Activated CD8-positive, alpha-beta memory T cell treated with anti-CD3 and anti-CD28 coated beads for 4 hours (primary cell): ENCODE results near the gene ABCC8.

Experiments used
- DNase-seq, 2 donors: peaks; one replicate each; pipeline ENCODE4 v3.0.0-alpha.2; 2020; ENCODE audit warnings: low read depth in 2 of 2

ABCC8 gene

DNA sequence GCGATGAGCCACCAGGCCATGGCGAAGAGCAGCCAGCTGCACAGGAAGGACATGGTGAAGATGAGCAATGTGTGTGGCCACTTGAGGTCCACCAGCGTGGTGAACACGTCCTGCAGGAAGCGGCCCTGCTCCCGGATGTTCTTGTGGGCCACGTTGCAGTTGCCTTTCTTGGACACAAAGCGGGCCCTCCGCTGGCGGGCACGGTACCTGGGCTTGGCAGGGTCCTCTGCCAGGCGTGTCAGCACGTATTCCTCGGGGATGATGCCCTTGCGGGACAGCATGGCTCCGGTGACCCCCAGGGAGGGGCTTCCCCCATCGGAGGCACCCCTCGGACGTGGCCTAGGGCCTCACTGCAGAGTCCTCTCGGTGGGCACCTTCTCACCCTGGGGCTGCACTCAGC lies 88.8 kb downstream of the ABCC8 start:
- DNase-seq, result no peak

DNA sequence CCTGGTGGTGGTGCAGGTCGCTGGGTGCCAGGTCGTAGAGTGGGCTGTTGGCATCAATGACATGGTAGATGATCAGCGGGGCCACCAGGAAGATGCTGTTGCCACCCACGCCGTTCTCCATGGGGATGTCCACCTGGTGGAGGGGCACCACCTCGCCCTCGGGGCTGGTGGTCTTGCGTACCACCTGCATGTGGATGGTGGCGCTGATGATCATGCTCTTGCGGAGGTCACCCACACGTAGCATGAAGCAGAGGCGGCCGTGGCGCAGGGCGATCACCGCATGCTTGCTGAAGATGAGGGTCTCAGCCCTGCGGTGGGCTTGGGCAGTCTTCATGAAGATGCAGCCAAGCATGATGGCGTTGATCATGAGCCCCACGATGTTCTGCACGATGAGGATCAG lies 89.4 kb downstream of the ABCC8 start:
- DNase-seq, result no peak

DNA sequence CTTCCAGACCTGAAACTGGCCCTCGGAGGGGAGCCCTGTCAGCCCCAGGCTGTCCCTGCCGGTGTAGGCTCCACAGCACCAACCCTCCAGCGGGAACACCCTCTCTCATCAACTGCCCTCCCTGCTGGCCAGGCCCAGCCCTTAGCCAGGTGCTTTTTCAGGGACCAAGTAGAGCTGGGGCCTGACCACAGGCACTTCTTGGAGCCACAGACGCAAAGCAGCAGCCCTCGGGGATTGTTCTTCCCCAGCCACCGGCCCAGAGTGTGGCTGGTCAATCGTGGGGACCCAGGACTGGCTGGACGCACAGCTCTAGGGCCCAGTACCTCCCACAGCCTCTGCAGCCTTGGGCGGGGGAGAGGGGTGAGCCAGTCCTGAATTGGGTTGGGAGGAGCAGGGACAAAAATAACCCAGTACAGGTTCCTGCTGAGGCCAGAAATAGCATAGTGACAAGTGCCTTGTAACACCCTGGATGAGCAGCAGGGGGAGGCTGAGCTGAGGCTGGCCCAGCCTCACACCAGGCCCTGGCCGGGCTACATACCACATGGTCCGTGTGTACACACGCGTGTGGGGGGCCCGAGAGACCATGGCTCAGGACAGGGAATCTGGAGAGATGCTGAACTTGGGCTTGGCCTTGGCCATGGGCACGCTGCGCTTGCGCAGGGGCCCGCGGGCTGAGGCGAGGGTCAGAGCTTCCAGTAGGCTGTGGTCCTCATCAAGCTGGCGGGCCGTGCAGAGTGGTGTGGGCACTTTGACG lies 90.1 kb downstream of the ABCC8 start:
- no peak for DNase-seq

DNA sequence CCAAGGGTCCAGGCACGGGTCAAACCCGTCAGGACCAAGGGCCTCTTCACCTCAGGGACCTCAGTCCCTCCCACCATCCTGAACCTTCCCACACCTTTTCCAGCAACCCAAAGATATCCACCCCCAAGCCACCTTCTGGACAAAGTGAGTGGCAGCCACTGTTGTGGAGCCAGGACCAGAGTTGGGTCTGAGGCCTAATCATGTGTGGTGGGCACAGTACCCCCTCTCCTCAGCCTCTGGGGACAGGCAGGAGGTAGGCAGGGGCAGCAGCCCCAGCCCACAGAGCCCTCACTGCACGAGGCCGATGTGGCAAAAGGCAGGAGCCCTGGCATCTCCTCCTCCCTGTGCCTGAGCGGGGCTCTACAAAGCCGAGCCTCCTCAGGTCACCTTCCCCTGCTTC lies 90.7 kb downstream of the ABCC8 start:
- no peak for DNase-seq

DNA sequence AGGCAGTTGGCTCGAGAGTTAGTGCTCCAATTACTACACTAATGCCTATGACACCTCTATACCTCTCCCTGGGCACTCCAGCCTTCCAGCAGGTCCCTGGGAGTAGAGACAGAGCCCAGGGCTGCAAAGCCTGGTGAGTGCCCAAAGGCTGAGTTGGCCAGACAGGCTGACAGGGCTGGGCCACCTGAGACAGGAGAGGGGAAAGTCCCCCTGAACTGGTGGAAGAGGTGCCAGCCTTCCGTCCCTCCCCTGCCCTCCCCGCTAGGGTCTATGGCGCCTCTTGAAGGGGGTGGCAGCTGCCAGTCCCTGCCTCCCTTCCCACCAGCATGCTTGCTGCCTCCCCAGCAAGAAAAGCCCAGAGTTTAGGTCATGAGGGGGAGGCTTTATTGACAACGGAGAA lies 91.2 kb downstream of the ABCC8 start:
- DNase-seq, result no peak

DNA sequence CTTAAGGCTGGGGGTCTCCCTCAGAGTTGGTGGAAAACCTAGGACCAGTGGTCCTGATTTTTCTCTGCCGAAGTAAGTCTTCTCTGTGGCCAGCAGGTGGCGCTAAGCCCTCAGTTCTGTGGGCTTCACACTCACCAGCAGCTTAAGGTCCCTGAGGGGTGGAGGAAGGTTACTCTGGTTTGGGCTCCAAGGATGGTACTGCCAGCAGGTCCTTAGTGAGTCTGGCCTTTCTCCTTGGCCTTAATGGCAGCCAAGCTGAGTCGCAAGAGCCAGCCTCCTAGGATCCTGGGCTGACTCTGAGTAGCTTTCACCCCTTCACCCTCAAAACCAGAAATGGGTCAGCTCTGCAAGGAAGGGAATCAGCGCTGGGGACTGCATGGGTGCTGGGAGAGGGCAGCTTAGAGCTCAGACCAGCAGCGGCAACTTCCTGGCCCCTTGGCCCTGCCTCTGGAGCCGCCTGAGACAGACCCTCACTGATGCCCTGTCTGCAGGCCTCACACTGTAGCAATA lies 92.6 kb downstream of the ABCC8 start:
- peak; percentile 39 to 56 for DNase-seq

DNA sequence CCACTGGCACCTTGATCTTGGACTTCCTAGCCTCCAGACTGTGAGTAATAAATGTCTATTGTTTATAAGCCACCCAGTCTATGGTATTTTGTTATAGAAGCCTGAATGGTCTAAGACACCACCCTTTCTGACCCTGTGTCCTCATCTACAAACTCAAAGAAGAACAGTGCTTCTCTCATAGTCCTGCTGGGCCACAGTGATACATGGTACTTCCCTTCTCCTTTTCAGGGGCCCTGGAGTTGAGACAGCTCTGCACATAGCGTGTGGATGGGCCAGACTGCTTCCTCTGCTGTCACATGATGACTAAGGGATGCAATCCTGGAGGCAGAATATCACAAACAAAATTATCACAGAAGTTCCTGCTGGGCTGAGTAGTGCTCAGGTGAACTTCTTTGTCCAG lies 93.2 kb downstream of the ABCC8 start:
- DNase-seq, result no peak

DNA sequence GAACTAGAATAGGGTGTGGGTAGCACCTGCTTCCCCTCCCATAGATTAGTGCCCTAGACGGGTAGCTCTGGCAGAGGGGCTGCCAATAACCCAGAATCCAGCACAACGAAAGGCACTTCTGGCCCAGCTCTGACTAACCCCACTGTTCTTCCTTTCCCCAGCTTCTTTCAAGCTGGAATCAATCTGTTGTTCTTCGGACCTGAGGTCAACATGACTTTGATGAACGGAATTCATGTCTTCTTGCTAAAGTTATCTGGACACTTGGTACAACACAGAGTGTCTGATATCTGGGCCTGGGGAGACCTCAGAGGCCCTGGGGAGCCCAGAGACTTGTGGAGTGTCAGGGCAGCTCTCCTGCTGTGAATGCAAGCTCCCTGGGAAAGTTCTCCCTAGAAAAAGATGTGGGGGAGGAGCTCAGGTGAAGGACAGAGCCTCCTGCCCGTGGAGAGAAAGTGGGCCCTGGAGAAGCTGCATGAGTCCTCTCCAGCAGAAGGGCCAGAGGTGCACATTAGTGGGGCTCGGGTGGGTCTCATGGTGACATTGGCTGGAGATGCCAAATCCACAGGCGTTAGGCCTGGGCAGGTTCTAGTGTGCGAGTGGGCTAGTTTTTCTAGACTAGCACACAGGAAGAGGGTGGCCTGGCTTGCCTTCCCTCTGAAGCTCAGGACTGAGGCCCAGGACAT lies 94.5 kb downstream of the ABCC8 start:
- DNase-seq, result no peak

DNA sequence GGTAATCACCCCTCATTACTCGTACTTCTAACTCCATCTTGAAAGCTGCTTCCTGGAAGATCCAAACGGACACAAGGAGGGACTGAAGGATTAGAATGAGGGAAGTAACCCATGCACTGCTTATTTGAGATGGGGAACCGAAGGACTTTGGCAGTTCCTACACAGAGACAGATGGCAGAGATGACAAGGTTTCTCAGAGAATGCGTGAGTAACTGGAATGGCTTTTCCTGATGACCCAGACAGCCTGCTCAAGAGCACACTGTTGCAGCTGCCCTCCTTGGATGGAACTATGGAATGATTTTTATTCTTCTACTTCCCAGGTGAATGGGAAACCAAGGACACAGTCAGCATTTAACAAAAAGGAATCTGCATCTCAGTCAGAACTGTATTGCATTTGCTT lies 95.5 kb downstream of the ABCC8 start:
- DNase-seq, result no peak

DNA sequence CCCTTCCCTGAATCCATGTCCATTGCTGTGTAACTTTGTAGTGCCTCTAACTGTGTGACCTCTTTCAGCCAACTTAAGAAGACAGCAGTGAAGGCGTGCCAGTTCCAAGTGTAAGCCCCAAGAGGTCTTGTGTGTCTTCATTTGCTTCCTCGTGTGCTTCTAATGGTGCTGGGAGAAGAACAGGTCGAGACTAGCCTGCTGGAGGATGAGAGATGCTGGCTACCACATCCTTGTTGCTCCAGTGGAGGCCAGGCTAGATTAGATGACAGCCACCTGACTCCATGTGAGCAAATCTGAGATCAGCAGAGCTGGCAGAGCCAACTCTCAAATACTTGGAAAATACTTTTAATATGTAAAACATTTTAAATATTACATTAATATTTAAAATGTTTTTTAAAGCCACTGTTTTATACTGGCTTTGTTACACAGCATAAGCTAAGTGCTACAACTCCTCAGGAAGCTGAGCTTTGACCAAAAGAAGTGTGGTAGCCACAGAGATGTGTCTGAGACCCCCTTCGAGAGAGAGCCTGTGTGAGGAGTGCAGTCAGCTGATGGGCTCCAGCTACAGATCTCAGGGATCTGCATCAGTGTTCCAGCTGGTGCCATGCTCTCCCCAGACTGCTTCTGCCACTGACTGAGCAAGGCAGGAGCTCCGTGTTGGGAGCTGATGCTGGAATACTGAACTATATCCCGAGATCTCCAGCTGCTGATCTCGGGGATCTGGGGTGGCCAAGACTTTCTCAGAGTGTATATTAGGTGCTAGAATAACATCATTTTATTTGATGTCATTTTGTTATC lies 97.1 kb downstream of the ABCC8 start:
- DNase-seq, result no peak

DNA sequence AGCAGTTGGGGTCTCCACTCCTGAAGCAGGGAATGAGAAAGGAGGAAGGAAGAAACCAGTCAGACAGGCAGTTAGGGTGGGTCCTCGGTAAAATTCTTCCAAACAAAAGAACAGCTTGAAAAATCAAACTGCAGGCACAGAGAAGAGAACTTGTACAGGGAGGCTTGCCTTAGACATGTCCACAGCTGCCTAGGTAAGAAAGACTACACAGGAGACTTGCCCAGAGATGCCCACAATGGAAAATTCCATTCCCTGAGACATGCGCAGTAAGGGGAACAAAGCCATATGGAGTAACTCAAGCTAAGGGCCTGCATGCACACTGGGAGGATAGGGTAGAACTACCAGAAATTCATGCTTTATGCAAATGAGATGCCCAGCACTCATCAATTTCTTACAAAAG lies 98.0 kb downstream of the ABCC8 start:
- DNase-seq, result no peak

DNA sequence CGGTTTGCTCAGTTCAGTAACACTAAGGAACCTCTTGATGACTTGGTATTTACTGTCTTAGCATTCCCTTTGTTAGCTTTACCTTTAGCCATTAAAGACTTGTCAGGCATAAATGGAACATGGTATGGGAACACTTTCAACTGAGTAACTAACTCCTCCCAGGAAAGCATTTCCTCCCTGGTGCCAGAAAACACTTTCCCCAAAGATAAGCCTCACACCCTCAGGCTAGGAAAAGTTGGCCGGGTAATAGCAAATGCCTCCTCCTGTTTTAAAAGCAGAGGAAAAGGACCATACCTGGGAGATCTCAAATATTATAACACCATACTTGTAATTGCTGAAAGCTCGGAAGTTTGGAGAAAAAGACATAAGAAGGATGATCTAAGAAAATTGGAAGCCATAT lies 100.2 kb downstream of the ABCC8 start:
- no peak for DNase-seq

DNA sequence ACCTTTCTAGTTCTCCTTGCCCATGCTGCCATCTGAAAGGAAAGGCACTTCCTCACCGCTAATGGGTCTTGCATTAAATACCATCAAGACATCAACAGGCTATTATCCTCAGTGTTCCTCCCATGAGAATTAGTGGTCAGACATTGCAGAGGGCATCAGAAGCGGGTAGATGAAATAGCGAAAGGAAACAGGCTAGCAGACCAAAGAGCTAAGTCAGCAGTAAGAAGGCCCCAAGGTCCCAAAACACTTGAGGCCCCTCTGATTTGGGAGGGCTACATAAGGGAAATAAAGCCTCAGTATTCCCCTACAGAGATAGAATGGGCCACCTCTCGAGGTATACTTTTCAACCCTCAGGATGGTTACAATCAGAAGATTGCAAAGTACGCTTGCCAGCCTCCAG lies 101.1 kb downstream of the ABCC8 start:
- no peak for DNase-seq

DNA sequence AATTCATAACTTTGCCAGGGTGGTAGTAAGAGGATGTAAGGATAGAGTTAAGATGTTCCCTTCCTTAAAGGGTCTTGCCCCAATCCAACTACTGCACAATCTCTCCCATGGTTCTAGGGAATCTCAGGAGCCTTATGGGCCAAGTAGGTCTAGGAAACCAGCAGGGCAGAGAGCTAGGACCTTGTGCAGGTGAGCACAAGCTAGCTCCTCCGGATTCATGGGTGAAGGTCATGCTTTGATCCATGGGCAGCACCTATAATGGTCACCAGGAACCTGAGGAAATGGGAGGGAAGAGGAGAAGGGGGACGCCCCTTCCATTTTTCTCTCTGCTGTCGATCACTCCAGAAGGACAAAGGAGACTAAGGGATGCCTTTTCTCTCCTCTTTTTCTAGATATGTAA lies 105.0 kb downstream of the ABCC8 start:
- no peak for DNase-seq

DNA sequence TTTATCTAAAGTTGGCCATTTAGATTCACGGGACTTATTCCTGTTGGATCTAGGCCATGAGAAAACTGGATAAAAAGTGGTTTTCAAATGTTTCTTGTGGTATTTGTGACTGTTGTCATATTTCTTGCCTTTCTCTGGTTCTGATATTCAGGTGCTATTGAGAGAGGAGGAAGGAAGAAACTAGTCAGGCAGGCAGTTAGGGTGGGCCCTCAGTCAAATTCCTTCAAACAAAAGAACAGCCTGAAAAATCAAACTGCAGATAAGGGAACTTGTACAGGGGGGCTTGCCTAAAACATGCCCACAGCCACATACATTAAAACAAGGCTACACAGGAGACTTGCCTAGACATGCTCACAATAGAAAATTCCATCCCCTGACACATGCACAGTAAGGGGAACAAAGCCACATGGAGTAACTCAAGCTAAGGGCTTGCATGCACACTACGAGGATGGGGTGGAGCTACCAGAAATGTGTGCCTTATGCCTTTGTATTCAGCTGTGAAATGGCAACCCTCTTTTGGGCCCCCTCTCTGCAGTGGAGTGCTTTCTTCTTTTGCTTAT lies 106.9 kb downstream of the ABCC8 start:
- no peak for DNase-seq

DNA sequence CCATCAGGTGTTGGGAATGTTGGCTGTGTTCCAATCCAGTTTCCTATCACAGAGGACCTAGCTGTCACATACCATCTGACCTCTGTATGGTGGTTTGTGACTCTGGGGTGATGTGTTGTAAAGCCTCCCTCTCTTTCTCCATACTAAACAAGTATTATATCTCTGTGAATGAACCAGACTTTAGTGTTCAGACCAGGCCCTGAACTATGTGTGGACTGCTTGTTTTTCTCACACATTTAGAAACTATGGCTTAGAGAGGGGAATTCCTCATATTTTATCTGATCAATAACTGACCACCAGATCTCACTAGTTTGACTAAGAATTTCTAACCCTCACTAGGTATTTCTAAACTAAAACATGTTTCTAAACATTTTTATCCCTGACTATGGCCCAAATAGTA lies 107.6 kb downstream of the ABCC8 start:
- no peak for DNase-seq

DNA sequence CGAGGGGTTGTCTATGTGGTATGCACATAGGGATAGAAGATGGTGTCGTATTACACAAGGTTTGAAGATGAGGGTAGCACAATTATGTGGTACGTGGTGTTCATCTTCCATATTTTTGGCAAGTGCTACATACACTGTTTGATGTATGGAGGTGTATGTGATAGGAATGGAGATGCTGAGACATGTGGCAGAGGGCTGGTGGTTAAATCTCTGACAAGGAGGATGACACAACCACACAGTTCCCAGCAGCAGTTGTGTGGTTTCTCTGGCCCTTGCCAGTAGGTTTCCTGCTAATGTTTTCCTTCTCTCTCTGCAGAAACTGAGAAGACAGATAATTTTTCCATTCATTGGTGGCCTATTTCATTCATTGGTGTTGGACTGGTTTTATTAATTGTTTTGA lies 108.1 kb downstream of the ABCC8 start:
- DNase-seq, result no peak

DNA sequence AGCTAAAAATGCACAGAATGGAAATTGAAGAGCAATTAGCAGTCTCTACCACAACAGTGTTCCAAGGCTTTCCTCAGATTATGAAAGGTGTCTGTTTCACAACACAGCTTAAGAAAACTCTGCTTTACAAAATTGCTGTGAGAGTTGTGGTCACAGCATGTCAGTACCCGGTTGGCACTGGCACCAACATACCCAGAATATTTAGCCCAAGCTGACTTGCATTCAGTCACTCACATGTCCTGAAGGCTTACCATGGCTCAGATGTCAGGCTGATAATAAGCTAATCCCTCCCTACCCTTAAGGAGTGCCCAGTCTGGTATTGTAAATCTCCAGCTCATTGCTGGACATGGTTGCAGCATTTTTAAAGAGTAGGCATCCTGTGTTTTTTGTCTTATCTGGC lies 110.2 kb downstream of the ABCC8 start:
- DNase-seq, result no peak

DNA sequence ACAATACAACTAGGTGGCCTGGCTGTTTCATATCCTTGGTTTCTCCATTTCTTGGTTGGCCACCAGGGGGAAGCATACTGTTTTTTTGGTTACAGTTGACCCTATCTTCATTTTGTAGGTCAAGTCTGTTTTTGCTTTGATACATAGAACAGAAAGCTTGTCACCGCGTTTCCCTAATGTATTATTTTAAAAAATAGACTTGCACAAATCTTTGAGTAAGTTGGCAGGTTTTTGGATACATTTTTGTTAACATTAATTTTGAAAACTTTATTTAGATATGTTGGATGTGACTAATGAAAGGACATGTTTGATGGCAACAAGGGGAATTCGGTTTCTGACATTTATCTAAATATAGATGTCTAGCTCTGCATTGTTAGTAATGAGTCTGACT lies 122.0 kb downstream of the ABCC8 start:
- peak; percentile 36 to 45 for DNase-seq

DNA sequence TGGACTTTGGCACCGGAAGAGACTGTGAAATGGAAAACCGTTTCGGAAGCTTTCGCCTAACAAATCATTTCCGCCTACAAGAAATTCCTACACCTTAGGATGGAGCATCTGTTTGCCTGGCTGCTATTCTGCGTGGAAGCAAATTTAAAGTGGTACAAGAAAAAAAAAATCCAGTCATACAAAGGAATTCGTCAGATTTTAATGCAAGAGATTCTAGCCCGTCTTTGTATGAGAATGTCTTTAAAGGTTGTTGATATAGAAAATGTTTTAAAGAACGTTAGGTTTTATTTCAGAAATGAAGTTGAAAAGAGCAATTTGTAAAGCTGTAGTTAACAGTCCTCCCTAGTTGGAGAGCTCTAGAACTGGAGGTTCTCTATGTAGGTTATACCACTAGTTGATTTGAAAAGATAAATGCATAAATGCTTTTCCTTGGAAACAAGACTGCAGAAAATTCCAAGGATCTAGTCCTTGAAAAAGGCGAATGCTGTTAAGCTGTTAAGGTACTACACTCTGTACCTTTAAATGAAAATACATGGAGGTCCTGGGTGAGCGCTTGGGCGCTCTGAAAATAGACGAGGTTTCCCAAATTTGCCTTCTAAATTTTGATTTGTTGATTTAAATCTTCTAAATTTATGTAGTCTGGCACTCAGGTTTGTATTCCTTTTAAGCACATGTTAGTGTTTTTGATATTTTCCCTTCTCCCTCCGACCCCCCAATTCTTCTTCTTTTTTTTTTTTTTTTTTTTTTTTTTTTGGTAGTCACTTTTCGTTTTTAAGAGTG lies 122.6 kb downstream of the ABCC8 start:
- DNase-seq, result no peak
